OCI-LY3 (cell line): ENCODE data around the gene PDGFRA.

Experiments
- EZH2phosphoT487 ChIP-seq: fragments of 200-600 bp; shearing (Covaris generic); IDR thresholded peaks from 2 replicates; pipeline ENCODE4 v1.6.1; 2018; ENCODE audit warnings: antibody characterized with exemption, mixed run types, low read depth
- TF ChIP-seq, protein P1 (sequence below): fragments of 200-600, 300-600 bp; sonication (generic); IDR thresholded peaks from 2 replicates; pipeline ENCODE4 v1.5.1; 2014; ENCODE audit warnings: antibody characterized with exemption, low read length, low read depth

DNA sequence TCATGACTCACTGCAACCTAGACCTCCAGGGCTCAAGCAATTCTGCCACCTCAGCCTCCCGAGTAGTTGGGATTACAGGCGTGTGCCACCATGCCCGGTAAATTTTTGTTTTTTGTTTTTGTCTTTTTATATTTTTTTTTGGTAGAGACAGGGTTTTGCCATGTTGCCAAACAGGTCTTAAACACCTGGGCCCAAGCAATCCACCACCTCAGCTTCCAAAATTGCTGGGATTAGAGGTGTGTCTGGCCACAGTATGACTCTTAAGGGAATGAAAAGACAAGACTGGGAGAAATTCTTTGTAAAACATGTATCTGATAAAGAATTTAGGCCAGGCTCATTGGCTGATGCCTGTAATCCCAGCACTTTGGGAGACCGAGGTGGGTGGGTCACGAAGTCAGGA lies 29.2 kb upstream of the PDGFRA start:
- TF ChIP-seq, protein P1, sequence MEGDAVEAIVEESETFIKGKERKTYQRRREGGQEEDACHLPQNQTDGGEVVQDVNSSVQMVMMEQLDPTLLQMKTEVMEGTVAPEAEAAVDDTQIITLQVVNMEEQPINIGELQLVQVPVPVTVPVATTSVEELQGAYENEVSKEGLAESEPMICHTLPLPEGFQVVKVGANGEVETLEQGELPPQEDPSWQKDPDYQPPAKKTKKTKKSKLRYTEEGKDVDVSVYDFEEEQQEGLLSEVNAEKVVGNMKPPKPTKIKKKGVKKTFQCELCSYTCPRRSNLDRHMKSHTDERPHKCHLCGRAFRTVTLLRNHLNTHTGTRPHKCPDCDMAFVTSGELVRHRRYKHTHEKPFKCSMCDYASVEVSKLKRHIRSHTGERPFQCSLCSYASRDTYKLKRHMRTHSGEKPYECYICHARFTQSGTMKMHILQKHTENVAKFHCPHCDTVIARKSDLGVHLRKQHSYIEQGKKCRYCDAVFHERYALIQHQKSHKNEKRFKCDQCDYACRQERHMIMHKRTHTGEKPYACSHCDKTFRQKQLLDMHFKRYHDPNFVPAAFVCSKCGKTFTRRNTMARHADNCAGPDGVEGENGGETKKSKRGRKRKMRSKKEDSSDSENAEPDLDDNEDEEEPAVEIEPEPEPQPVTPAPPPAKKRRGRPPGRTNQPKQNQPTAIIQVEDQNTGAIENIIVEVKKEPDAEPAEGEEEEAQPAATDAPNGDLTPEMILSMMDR, result no peak
- TF ChIP-seq EZH2phosphoT487, result no peak
